Measurements from ENCODE around the gene NUDC.

- TF ChIP-seq, protein P1, sequence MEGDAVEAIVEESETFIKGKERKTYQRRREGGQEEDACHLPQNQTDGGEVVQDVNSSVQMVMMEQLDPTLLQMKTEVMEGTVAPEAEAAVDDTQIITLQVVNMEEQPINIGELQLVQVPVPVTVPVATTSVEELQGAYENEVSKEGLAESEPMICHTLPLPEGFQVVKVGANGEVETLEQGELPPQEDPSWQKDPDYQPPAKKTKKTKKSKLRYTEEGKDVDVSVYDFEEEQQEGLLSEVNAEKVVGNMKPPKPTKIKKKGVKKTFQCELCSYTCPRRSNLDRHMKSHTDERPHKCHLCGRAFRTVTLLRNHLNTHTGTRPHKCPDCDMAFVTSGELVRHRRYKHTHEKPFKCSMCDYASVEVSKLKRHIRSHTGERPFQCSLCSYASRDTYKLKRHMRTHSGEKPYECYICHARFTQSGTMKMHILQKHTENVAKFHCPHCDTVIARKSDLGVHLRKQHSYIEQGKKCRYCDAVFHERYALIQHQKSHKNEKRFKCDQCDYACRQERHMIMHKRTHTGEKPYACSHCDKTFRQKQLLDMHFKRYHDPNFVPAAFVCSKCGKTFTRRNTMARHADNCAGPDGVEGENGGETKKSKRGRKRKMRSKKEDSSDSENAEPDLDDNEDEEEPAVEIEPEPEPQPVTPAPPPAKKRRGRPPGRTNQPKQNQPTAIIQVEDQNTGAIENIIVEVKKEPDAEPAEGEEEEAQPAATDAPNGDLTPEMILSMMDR (IDR thresholded peaks at IDR 0.05) = no peak
- TF ChIP-seq POLR2AphosphoS5 (IDR thresholded peaks at IDR 0.05; ENCODE audit: insufficient read depth in 1 of 2, low read depth in 1 of 2) = no peak
- TF ChIP-seq POLR2A (IDR thresholded peaks at IDR 0.05) = no peak
Measured at GRCh38 chr1:26972821-26973220, 51.3 kb downstream of the NUDC start.

Data from vagina (tissue), 2 donors.